Fibroblast of peridontal ligament (primary cell): Measurements from ENCODE around the gene DCTN5.
"Not testable (repeated sequence)": the region's sequence is repeated elsewhere in the genome, so short reads cannot be mapped to it uniquely, and the experiment has no call there.

Source experiments
- DNase-seq: peaks from one replicate; pipeline ENCODE4 v3.0.0-alpha.2; 2010; ENCODE audit errors: extremely low read depth

DCTN5 gene

DNA sequence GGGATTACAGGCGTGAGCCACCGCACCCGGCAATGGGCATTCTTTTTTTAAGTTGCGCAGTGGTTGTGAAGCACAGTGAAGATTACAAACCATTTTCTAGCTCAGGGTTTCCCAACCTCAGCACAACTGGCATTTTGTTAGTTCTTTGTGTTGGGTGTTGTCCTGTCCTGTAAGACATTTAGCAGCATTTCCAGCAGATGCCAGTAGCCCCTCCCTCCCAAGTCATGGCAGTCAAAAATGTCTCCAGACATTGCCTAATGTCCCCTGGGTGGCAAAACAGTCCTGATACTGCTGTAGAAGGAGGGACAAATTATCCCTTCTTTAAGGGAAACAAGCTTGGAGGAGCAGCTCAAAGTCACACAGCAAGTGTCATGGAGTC lies 53.0 kb downstream of the DCTN5 start:
- no peak for DNase-seq

DNA sequence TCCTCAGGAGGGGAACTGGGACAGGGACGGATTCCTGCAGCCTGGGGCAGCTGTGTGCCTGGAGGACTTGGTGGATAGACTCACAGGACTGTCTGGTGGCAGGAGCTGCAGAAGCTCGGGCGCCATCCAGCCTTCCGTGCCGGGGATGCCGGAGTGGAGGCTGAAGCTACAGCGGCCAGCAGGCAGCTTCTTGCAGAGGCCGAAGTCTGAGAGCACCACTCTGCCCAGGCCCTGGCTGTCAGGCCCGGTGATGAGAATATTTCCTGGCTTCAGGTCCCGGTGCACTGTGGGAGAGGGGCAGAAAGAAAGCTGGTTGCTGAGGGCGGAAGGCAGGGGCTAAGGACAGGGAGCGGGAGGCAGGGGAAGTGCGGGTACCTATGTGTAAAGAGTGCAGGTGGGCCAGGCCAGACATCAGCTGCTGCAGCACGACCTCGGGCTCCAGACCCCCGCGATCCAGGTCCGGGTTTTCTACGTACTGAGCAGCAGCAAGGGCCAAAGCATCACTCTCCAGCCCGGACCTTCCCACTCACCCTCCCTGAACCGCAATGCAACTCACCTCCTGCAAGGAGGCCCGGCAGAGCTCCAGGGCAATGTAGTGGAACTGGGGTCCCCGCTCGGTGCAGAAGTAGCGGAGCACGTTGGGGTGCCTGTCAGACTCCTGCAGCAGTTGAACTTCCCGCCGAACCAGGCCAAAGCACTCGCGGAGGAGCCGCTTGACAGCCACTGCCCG lies 53.5 kb downstream of the DCTN5 start:
- DNase-seq: no peak

DNA sequence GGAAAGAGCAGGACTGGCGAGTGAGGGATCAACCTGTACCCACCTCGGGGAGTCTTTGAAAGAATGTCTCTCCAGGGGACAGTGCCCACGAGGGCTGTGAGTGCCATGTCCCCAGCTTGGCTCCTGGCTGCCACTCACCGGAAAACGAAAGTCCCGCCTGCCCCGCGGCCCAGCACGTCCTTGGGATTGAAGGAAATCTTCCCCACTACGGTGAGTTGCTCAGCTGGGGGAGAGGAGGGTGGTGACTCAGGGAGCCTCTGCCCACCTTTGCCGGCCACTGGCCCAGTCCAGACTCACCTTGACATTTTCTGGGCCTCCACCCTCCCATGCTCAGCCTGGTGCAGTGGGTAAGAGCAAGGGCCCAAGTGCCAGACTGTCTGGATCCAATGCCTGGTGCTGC lies 54.5 kb downstream of the DCTN5 start:
- DNase-seq: no peak

DNA sequence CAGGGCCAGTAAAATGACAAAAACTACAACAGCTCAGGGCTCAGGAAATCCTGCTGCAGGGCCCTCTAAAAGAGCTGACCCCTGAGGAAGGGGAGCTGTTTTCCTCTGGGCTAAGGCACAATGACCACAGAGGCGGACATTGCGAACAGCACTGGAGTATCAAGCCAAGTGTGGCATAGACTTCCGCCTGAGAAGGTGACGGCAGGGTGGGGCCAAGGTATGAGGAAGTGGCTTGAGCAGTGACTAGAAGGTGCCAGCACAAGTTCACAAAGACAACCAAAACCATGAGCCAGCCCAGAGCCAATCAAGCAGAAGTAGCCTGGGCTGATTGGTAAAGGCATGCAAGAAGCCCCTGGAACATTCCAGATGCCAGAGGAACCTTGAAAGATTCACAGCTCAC lies 57.8 kb downstream of the DCTN5 start:
- no peak for DNase-seq

DNA sequence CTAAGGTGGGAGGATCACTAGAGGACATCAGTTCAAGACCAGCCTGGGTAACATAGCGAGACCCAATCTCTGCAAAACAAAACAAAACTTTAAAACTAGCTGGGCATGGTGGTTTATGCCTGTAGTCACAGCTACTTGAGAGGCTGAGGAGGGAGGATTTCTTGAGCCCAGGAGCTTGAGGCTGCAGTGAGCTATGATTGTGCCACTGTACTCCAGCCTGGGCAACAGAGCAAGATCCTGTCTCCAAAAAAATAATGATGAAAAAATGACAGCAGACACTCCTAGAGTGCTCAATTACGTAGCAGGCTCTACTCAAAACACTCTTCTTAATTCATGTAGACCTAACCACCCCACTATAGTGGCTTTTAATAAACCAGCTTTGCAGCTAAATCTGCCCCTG lies 58.8 kb downstream of the DCTN5 start:
- DNase-seq: no peak

DNA sequence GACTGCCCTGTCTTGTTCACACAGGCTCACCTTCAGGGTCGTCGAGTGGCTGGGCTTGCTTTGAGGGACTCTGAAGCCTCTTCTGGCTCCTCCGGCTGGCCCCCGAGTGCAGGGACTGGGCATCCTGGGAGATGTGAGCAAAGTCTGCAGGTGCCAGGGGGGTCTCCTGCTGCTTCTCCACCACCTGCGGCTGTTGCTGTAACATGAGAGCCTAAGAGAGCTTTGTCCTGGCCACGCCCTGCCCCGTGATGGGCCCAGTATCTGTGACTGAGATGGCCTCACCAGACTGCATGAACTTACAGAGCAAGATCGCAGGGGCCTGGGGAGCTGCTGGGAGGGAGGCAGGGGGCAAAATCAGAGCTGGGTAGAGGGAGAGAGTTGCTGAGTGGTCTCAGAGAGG lies 59.2 kb downstream of the DCTN5 start:
- no peak for DNase-seq

DNA sequence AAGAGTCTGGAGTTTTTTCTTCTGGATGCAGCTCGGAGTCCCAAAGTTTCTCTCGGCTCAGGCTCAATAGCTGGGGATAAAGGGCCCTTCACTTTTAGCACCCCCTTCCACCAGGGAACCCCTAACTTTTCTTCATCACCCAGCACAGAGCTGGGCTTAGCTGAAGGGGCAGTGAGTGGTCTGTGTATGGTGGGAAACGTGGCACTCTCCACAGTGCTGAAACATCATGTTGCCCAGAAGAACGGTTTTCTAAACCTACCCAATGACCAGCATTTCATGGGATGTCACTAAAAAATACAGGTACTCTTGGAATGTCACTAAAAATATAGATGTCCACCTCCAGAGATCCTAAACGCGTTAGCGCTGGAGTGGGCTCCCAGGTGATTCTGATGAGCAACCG lies 59.8 kb downstream of the DCTN5 start:
- no peak for DNase-seq

DNA sequence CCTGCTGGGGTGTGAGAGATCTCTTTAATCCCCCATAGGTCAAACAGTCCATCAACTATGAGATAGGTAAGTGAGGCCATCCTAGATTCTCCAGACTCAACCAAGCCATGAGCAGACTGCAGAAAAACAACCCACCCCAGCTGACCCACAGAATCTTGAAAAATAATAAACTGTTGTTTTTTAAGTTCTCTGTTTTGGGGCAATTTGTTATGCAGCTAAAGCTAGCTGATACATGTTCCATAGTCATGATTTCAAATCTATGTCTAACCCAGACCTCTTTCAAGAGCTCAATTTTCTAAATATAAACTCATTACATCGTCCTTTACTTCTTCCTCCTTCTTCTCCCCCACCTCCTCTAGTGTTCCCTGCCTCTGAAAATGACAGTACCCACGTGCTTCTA lies 61.7 kb downstream of the DCTN5 start:
- no peak for DNase-seq

DNA sequence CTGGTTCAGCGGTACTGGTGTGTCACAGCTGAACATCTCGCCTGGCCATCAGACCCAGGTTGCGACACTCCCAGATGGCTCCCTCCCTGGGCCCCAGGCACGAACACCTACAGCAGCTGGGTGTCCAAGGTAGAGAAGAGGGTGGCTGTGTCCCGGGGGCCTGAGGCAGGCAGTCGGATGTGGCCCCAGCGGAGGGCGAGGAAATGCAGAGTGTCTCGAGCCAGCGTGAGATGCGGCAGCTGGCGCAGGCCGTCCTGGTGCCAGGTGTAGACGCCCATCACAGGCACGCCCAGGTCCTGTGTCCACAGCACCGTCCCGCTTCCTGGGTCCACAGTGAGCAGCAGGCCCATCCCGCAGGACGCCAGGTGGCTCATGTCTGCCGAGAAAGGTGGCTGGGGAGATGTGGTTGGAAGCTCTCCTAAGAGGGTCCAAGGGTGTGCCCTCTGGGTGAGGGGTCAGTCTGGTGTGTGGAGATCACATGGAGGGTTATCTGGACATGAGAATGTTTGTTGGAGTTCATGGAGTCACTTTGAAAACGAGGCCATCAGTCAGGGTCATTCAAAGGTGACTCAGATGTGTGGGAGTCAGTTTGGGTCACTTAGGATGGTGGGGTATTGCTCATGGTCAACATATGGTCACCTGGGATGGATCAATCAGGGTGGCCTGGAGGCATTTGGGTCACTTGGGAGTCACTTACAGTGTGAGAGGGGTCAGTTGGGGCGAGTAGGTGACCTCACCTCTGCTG lies 63.7 kb downstream of the DCTN5 start:
- no peak for DNase-seq

DNA sequence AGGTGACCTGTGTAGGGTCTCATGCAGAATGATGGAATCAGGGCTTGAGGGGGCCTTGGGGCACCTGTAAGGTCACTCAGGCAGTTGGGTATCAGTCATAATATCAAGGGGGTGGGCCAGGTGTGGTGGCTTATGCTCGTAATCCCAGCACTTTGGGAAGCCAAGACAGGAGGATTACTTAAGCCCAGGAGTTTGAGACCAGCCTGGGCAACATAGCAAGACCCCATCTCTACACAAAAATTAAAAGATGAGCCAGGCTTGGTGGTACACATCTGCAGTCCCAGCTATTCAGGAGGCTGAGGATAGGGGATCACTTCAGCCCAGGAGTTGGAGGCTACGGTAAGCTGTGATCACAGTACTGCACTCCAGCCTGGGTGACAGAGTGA lies 64.2 kb downstream of the DCTN5 start:
- DNase-seq: no peak

DNA sequence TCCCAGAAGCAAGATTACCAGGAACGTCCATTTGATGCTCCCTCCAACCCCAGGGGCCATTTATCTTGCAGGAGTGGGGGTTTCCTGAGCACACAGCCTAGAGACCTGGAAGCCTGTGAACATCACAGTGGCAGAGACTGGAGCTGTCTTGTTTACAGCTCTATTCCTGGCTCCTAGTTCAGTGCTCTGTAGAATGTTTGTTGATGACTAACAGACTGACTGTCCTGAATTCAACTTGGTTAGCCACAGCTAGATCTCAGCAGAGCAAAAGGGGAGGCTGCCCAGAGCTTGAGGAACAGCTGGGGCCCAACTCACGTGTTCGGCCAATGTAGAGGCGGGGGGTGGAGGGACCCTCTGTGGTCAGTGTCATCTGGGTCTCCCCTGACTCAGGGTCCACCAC lies 65.2 kb downstream of the DCTN5 start:
- DNase-seq: no peak

DNA sequence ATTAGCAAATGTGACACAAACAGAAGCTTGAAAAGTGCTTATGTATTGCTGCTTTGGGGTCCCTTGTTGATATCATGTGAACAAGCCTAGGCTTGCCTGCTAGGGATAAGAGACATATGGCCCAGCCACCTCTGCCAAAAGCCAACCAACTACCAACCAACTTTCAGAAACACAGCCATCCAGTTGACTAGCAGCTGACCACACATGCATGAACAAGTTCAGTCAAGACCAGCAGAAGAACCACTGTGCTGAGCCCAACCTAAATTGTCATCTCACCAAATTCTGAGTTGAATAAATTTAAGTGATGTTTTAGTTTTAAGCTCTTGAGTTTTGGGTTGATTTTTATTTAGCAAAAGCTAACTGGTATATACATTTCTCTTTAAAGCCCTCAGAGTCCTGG lies 68.3 kb downstream of the DCTN5 start:
- no peak for DNase-seq

DNA sequence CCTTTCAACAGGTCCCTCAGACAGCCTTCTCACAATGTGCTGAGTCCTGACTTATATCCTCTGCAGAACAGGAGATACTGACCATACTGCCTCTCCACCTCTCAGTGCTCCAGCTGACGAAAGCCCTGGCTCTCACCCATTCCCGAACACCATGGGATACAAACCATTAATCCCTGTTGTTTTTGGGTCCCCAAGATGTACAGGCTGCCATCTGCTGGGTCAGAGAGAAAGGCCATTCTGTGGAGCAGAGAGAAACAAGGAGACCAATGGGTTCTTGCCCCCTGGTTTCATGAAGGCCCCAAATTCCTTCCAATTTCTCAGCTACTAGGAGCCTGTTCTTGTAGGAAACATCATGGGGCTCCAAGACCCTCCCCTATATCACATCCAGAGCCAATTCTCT lies 68.7 kb downstream of the DCTN5 start:
- no peak for DNase-seq

DNA sequence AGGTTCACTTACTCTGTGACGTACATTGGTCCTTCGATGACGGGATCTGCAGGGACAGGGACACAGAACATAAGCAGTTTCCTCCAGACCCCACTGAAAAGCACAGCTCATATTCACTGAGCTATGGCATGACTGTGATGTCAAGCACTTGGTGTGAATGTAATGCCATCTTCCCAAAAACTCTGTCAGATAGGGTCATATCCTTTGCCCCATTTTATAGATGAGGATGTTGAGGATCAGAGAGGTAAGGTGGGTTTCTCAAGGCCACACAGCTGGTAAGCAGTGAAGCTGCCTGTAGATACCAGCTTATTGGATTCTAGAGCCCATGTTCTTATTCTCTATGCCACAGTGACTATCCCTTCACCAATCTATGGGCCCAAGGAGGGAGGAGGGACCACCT lies 69.2 kb downstream of the DCTN5 start:
- DNase-seq: no peak

DNA sequence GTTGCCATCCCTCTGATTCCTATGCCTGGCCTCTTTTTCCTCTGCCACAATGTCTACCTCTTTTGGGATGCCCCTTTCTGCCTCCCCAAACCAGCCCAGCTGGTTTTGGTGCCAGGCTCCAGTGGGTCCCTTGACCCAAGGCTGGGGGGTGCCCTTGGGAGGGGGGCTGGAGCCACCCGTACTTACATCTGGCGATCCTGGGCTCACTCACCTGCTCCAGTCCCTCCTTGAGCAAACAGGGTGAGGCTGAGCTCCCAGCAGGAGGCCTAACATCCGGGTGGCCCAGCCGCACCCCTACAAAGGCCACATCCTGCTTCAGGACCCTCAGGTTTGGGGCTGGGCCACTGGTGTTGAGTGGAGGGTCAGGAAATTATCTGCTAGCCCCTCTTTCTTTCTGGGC lies 70.5 kb downstream of the DCTN5 start:
- DNase-seq: no peak

DNA sequence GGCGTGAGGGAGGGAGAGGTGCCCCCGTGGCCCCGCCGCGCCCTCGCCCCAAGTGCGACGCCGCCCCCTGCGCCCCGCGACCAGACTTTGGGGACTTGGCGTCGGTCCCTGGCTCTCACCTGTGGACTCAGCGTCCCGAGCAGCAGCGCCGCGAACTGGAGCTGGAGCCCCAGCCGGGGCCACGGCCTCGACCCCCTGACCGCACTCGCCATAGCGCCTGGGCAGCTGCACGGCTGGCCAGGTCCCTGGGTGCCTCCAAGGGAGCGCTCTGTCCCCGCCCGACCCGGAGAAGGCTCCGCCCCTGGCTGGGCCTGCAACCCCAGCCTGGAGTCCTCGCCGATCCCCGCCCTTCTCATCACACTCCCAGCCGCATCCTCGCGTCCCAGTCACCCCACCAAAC lies 71.7 kb downstream of the DCTN5 start, which contains the start of gene ERN2:
Gene ERN2 (minus strand): TSS at position 247 of the 400 bp plus-strand sequence. CDS start 35 bp downstream, at position 212.
- no peak for DNase-seq

DNA sequence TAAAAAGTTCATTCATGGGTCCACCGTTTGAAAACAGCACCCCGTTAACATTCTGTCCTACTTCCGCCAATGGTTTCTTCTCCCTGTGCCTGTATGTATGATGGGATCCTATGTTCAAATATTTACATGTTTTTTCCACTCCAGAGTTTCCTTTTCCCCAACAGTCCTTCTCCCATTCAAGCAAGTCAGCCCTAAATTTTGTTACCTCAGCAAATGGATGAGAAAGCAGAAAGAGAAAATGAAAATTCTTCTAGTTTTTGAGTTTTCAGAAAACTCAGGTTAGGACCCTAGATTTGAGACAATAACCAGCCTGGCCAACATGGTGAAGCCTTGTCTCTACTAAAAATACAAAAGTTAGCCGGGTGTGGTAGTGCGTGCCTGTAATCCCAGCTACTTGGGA lies 75.2 kb downstream of the DCTN5 start:
- no peak for DNase-seq

DNA sequence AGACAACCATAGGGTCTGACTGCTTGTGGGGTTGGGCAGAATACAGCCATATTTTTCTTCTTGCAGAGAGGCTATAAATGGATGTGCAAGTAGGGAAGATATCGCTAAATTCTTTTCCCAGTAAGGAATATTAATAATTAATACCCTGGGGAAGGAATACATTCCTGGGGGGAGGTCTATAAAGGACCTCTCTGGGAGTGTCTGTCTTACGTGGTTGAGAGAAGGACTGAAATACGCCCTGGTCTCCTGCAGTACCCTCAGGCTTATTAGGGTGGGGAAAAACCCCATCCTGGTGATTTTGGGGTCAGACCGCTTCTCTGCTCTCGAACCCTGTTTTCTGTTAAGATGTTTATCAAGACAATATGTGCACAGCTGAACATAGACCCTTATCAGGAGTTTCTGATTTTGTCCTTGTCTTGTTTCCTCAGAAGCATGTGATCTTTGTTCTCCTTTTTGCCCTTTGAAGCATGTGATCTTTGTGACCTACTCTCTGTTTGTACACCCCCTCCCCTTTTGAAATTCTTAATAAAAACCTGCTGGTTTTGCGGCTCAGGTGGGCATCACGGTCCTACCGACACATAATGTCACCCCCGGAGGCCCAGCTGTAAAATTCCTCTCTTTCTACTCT lies 81.5 kb downstream of the DCTN5 start:
- DNase-seq: not testable (repeated sequence)

DNA sequence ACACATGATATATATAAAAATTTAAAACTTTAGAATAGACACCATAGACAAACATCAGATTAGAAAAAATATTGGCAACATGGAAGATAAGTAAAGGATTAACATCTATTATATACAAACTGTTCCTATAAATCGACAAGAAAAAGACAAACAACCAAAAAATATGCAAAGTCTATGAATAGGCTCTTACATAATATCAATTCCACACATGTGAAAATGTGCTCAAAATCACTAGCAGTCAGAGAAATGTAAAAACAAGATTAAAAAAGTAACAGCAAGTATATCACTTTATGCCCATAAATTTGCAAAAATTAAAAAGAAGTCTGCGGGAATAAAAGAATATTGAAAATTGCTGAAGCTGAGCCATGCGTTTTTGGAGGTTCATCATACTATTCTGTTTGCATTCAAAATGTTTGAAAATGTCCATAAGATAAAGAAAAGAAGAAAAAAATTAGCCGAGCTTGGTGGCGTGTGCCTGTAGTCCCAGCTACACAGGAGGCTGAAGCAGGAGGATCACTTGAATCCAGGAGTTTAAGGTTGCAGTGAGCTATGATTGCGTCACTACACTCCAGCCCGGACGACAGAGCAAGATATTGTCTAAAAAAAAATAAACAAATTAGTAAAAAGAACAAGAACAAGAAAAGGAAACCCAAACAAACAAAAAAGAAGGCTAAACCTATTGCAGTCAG lies 83.0 kb downstream of the DCTN5 start:
- no peak for DNase-seq

DNA sequence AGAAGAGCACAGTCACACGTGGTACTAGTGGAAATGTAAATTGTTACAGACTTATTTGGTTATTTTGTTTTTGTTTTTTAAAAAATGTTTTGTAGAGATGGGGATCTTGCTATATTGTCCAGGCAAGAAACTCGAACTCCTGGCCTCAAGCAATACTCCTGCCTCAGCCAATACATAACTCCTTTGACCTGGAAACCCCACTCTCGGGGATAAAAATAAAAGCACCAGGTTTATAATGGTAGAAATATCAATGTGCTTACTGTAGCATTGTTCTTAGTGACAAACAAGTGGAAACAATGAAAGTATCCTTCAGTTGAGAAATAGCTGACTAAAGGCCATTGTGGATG lies 83.5 kb downstream of the DCTN5 start:
- no peak for DNase-seq

DNA sequence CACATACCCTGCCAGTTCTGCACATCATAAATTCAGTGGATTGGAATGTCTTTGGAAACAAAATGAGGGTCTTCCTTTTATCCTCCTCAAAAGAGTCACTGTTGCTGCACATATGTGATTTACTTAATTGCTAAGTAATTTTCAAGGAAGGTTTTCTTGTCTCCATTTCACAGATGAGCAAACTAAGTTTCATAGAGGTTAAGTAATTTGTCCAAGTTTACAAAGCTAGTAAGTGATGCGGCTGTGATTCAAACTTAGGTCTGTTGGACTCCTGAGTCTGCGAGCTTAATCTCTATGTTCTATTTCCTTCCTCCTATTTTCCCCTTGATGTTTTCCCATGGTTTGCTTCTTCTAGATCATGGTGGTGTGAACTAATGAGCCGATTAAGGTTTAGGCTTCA lies 85.4 kb downstream of the DCTN5 start:
- no peak for DNase-seq
